HepG2 (cell line): ENCODE measurements around the gene VEZF1. TPM values are rescaled to one million over a fixed set of nuclear protein-coding genes. Genes with fewer than 3 reads are reported as not detected.
A peak's percentile ranks its signal among the peaks of the same experiment; 100 is the strongest.

Experiments
- CBX5 ChIP-seq: sonication (generic); formaldehyde crosslinking; IDR thresholded peaks from 2 replicates; pipeline ENCODE4 v1.4.0; 2020; ENCODE audit warnings: missing genetic modification reagents, borderline replicate concordance
- ELF3 ChIP-seq: IDR thresholded peaks from 2 replicates; pipeline ENCODE4 v1.6.1; 2016; ENCODE audit warnings: missing genetic modification reagents, missing compliant biosample characterization
- KDM6A ChIP-seq: IDR thresholded peaks from 2 replicates; pipeline ENCODE4 v1.6.1; 2016; ENCODE audit warnings: low read depth
- KLF13 ChIP-seq: sonication (generic); formaldehyde crosslinking; IDR thresholded peaks from 2 replicates; pipeline ENCODE4 v1.4.0; 2020; ENCODE audit warnings: mild to moderate bottlenecking, missing genetic modification reagents
- MTF2 ChIP-seq: sonication (generic); formaldehyde crosslinking; IDR thresholded peaks from 2 replicates; pipeline ENCODE4 v1.5.0; 2020; ENCODE audit warnings: missing genetic modification reagents, borderline replicate concordance
- MYC ChIP-seq: sonication (generic); formaldehyde crosslinking; IDR thresholded peaks from 2 replicates; pipeline ENCODE4 v1.9.0; 2021; ENCODE audit warnings: missing genetic modification reagents, borderline replicate concordance
- PHF20 ChIP-seq: sonication (generic); formaldehyde crosslinking; IDR thresholded peaks from 2 replicates; pipeline ENCODE4 v1.5.0; 2020; ENCODE audit warnings: mild to moderate bottlenecking, missing genetic modification reagents
- PHF8 ChIP-seq: sonication (generic); formaldehyde crosslinking; IDR thresholded peaks from 2 replicates; pipeline ENCODE4 v1.5.0; 2020; ENCODE audit warnings: missing genetic modification reagents
- RCOR2 ChIP-seq: IDR thresholded peaks from 2 replicates; pipeline ENCODE4 v1.6.1; 2016; ENCODE audit warnings: missing biosample characterization, missing genetic modification reagents
- REPIN1 ChIP-seq: sonication (generic); formaldehyde crosslinking; IDR thresholded peaks from 2 replicates; pipeline ENCODE4 v1.8.0; 2022; ENCODE audit warnings: missing genetic modification reagents, low read depth, mild to moderate bottlenecking, borderline replicate concordance
- ZBTB8A ChIP-seq: sonication (generic); formaldehyde crosslinking; IDR thresholded peaks from 2 replicates; pipeline ENCODE4 v1.4.0; 2020; ENCODE audit warnings: mild to moderate bottlenecking, low read depth, missing genetic modification reagents, borderline replicate concordance
- ZNF720 ChIP-seq: sonication (generic); formaldehyde crosslinking; IDR thresholded peaks from 2 replicates; pipeline ENCODE4 v1.4.0; 2020; ENCODE audit warnings: missing genetic modification reagents
- ZSCAN9 ChIP-seq: IDR thresholded peaks from 2 replicates; pipeline ENCODE4 v1.6.1; 2016; ENCODE audit warnings: borderline replicate concordance
- polyA plus RNA-seq, 8 experiments: library from polyadenylated mRNA; depleted of rRNA in 3 of 8; stranded (reverse) in 7 of 8; unstranded in 1 of 8; fragments of >200 nt; fragmentation: Illumina TruSeq in 4 of 8; extraction: Trizol in 4 of 8; gene quantifications; 2 replicates each; pipeline versions ENCODE4 v1.2.1 to v1.2.3, GENCODE V29; 2011 to 2016; ENCODE audit warnings: low read depth in 4 of 8, missing spikeins in 1 of 8, mixed read lengths in 1 of 8; ENCODE audit not compliant: insufficient read depth in 1 of 8
- total RNA-seq, 5 experiments: library from RNA; depleted of rRNA; stranded (reverse); fragments of >200 nt; fragmentation: Illumina TruSeq; extraction: Trizol; gene quantifications; 2 replicates each; pipeline ENCODE4 v1.2.3, GENCODE V29; 2016; ENCODE audit warnings: low read depth in 1 of 5
- TF ChIP-seq, protein P1 (sequence below): sonication (generic); formaldehyde crosslinking; IDR thresholded peaks from 2 replicates; pipeline ENCODE4 v1.4.0; 2020; ENCODE audit warnings: missing genetic modification reagents
- TF ChIP-seq, protein P2 (sequence below): sonication (generic); formaldehyde crosslinking; IDR thresholded peaks from 2 replicates; pipeline ENCODE4 v1.9.0; 2021; ENCODE audit warnings: missing genetic modification reagents, borderline replicate concordance
- TF ChIP-seq, protein P3 (sequence below), 2 experiments: sonication (generic) in 1 of 2; formaldehyde crosslinking in 1 of 2; IDR thresholded peaks; 2 replicates each; pipeline versions ENCODE4 v1.4.0 to v1.6.1; 2016 to 2020; ENCODE audit warnings: borderline replicate concordance in 1 of 2, low read depth in 1 of 2, mild to moderate bottlenecking in 1 of 2, missing genetic modification reagents in 1 of 2
- TF ChIP-seq, protein P4 (sequence below): sonication (generic); formaldehyde crosslinking; IDR thresholded peaks from 2 replicates; pipeline ENCODE4 v1.4.0; 2020; ENCODE audit warnings: missing genetic modification reagents, low read depth, mild to moderate bottlenecking, borderline replicate concordance

Gene VEZF1
- total and polyA plus RNA-seq, 2 of the 13 experiments (the other 11 are each of a cell fraction or from before 2014, with no cell fraction given), result 45.9 to 49.7 TPM

DNA sequence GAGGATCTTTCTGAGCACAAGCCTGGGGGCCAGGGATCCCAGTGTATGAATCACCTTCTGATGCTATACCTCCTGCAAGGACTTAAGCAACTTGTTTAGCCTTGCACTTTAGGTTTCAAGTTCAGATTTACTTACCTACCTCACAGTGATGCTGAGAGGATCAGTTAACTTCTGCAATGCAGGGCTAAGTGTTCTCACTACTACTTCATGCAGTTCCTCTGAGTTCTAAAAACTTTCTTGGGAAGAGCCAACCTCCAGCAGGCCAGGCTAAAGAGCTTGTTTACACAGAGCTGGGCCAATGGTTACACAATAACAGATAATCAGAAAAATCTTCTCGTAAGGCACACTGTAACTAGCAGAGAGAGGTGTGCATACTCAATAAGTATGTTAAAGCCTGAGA is 13.0 kb downstream of the VEZF1 start (continued):
- TF ChIP-seq, protein P1, sequence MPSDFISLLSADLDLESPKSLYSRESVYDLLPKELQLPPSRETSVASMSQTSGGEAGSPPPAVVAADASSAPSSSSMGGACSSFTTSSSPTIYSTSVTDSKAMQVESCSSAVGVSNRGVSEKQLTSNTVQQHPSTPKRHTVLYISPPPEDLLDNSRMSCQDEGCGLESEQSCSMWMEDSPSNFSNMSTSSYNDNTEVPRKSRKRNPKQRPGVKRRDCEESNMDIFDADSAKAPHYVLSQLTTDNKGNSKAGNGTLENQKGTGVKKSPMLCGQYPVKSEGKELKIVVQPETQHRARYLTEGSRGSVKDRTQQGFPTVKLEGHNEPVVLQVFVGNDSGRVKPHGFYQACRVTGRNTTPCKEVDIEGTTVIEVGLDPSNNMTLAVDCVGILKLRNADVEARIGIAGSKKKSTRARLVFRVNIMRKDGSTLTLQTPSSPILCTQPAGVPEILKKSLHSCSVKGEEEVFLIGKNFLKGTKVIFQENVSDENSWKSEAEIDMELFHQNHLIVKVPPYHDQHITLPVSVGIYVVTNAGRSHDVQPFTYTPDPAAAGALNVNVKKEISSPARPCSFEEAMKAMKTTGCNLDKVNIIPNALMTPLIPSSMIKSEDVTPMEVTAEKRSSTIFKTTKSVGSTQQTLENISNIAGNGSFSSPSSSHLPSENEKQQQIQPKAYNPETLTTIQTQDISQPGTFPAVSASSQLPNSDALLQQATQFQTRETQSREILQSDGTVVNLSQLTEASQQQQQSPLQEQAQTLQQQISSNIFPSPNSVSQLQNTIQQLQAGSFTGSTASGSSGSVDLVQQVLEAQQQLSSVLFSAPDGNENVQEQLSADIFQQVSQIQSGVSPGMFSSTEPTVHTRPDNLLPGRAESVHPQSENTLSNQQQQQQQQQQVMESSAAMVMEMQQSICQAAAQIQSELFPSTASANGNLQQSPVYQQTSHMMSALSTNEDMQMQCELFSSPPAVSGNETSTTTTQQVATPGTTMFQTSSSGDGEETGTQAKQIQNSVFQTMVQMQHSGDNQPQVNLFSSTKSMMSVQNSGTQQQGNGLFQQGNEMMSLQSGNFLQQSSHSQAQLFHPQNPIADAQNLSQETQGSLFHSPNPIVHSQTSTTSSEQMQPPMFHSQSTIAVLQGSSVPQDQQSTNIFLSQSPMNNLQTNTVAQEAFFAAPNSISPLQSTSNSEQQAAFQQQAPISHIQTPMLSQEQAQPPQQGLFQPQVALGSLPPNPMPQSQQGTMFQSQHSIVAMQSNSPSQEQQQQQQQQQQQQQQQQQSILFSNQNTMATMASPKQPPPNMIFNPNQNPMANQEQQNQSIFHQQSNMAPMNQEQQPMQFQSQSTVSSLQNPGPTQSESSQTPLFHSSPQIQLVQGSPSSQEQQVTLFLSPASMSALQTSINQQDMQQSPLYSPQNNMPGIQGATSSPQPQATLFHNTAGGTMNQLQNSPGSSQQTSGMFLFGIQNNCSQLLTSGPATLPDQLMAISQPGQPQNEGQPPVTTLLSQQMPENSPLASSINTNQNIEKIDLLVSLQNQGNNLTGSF (CRISPR knock-in tag), result no peak
- TF ChIP-seq MTF2 (CRISPR knock-in tag), result no peak
- TF ChIP-seq KLF13 (CRISPR knock-in tag), result no peak
- no peak for TF ChIP-seq ZBTB8A (CRISPR knock-in tag)
- TF ChIP-seq ZNF720 (CRISPR knock-in tag), result no peak
- TF ChIP-seq MYC, result no peak
- TF ChIP-seq, protein P2, sequence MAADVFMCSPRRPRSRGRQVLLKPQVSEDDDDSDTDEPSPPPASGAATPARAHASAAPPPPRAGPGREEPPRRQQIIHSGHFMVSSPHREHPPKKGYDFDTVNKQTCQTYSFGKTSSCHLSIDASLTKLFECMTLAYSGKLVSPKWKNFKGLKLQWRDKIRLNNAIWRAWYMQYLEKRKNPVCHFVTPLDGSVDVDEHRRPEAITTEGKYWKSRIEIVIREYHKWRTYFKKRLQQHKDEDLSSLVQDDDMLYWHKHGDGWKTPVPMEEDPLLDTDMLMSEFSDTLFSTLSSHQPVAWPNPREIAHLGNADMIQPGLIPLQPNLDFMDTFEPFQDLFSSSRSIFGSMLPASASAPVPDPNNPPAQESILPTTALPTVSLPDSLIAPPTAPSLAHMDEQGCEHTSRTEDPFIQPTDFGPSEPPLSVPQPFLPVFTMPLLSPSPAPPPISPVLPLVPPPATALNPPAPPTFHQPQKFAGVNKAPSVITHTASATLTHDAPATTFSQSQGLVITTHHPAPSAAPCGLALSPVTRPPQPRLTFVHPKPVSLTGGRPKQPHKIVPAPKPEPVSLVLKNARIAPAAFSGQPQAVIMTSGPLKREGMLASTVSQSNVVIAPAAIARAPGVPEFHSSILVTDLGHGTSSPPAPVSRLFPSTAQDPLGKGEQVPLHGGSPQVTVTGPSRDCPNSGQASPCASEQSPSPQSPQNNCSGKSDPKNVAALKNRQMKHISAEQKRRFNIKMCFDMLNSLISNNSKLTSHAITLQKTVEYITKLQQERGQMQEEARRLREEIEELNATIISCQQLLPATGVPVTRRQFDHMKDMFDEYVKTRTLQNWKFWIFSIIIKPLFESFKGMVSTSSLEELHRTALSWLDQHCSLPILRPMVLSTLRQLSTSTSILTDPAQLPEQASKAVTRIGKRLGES (CRISPR knock-in tag), result no peak
- TF ChIP-seq REPIN1, result no peak
- no peak for TF ChIP-seq ZSCAN9 (CRISPR knock-in tag)
- TF ChIP-seq PHF8 (CRISPR knock-in tag), result no peak
- 0 out of 2 replicates have a peak, but pooled peaks have one; percentile 59 for TF ChIP-seq CBX5
- 0 out of 2 replicates have a peak, but pooled peaks have one; percentile 46 for TF ChIP-seq RCOR2 (CRISPR knock-in tag)
- peak; percentile 34; the same call in 1 of the 2 replicates for TF ChIP-seq KDM6A (CRISPR knock-in tag)
- TF ChIP-seq, protein P3, sequence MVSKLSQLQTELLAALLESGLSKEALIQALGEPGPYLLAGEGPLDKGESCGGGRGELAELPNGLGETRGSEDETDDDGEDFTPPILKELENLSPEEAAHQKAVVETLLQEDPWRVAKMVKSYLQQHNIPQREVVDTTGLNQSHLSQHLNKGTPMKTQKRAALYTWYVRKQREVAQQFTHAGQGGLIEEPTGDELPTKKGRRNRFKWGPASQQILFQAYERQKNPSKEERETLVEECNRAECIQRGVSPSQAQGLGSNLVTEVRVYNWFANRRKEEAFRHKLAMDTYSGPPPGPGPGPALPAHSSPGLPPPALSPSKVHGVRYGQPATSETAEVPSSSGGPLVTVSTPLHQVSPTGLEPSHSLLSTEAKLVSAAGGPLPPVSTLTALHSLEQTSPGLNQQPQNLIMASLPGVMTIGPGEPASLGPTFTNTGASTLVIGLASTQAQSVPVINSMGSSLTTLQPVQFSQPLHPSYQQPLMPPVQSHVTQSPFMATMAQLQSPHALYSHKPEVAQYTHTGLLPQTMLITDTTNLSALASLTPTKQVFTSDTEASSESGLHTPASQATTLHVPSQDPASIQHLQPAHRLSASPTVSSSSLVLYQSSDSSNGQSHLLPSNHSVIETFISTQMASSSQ (IDR thresholded peaks at IDR 0.05; ENCODE audit: low read depth), result no peak
- TF ChIP-seq, protein P3 (CRISPR knock-in tag; IDR thresholded peaks at IDR 0.05; ENCODE audit: borderline replicate concordance), result peak; percentile 19; the same call in 1 of the 2 replicates
- 0 out of 2 replicates have a peak, but pooled peaks have one; percentile 28 for TF ChIP-seq ELF3
- TF ChIP-seq, protein P4, sequence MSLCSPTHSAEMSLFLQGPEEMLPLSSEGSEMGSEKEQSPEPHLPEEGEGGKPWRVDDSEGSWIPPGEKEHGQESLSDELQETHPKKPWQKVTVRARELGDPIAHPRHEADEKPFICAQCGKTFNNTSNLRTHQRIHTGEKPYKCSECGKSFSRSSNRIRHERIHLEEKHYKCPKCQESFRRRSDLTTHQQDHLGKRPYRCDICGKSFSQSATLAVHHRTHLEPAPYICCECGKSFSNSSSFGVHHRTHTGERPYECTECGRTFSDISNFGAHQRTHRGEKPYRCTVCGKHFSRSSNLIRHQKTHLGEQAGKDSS, result no peak
- no peak for TF ChIP-seq PHF20 (CRISPR knock-in tag)
